ENCODE results near the gene PICK1.

DNA sequence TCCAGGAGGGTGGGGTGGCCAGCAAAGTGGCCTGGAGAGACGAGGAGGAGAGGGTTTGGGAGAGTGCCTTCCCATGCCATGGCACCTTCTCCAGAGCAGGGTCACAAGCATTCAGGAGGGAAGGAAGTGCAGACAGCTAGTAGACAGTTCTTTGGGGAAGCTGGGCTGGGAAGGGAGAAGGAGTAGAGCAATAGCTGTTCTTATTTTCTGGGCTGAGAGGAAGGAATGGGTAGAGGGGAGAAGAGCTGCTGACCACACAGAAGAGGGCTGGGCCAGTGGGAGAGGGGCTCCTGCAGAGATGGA lies 14.8 kb upstream of the PICK1 start:
- TF ChIP-seq, protein P1, sequence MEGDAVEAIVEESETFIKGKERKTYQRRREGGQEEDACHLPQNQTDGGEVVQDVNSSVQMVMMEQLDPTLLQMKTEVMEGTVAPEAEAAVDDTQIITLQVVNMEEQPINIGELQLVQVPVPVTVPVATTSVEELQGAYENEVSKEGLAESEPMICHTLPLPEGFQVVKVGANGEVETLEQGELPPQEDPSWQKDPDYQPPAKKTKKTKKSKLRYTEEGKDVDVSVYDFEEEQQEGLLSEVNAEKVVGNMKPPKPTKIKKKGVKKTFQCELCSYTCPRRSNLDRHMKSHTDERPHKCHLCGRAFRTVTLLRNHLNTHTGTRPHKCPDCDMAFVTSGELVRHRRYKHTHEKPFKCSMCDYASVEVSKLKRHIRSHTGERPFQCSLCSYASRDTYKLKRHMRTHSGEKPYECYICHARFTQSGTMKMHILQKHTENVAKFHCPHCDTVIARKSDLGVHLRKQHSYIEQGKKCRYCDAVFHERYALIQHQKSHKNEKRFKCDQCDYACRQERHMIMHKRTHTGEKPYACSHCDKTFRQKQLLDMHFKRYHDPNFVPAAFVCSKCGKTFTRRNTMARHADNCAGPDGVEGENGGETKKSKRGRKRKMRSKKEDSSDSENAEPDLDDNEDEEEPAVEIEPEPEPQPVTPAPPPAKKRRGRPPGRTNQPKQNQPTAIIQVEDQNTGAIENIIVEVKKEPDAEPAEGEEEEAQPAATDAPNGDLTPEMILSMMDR (conservative IDR thresholded peaks at IDR 0.05 in 1 of 2, IDR thresholded peaks at IDR 0.05 in 1 of 2; ENCODE audit: extremely low read depth in 1 of 2, insufficient read depth in 1 of 2, low read depth in 1 of 2, low read length in 2 of 2): no peak
- TF ChIP-seq EZH2 (IDR thresholded peaks at IDR 0.05; ENCODE audit: borderline replicate concordance, low read length): no peak

All from mammary epithelial cell (primary cell).